ENCODE results near the gene TPM3.
"Not testable (repeated sequence)": the region's sequence is repeated elsewhere in the genome, so short reads cannot be mapped to it uniquely, and the experiment has no call there.

TPM3 gene

DNA sequence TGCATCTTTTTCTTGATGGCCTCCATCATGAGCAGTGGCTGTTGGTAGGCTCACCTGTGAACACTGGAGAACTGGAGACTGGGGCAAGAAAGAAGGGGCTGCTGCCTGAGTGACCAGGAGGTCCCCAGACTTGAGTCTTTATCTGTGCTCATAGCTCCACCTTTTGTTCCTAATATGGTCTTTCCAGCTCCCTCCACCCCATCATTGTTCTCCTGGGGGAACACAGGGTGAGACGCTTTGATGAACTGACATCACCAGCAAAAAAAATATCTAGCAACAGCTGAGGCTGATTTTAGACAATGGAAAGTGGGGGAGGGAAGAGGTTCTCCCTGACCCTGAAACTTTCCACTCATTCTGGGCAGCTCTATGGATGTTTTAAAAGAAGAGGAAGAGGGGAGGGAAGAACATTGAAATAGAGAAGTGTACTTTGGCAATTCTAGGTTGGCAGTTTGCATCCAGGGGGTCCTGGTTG lies at the start of gene TPM3:
TSS of gene TPM3 (minus strand) at position 111 of the 472 bp plus-strand sequence. CDS start at position 29, 82 bp downstream.
- in situ Hi-C loops (cut with HindIII; ENCODE audit: low sequenced_read_pairs) = no loop called here

DNA sequence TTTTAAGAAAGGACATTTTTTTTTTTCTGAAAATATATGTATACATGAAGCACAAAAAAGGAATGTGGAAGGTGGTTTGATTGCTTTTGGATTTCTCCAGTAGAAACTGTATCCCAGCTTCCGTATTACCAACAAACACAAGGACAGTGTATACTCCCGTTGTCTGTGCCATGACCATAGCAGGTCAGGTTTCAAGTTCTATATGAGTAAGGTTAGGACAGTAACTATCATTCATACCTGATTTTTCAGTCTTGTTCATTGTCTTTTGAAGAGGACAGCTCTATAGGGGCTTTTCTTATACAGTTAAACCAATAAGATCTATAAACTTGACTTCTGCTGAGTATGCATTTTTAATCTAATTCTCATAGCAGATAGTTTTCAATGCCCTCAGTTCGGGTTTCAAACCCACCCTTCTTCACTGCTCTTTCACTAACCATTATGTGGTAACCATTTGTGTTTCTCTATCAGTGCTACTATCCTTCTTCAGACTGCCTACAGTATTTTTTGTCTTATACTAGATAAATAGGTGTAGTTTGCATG lies 48.5 kb upstream of the TPM3 start:
- in situ Hi-C loops (cut with HindIII; ENCODE audit: low sequenced_read_pairs) = no loop called here

DNA sequence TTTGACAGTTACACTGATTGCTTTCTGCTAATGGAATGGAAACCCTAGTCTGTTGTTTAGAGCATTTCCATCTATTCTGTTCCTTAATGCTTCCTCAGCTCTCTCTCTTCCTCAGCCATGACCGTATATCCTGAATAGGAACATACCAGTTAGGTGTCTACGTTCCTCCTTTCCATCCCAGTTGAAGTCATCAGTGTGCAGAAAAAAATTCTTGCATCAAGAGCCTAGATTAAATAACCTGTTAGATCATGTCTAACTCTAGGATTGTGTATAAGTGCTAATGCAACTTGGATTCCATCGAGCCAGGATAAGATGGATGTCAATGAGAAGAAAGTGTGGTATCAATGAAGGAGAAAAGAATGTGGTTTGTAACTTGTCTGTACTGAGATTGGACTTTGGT lies 47.6 kb upstream of the TPM3 start:
- in situ Hi-C loops (cut with HindIII; ENCODE audit: low sequenced_read_pairs) = no loop called here

DNA sequence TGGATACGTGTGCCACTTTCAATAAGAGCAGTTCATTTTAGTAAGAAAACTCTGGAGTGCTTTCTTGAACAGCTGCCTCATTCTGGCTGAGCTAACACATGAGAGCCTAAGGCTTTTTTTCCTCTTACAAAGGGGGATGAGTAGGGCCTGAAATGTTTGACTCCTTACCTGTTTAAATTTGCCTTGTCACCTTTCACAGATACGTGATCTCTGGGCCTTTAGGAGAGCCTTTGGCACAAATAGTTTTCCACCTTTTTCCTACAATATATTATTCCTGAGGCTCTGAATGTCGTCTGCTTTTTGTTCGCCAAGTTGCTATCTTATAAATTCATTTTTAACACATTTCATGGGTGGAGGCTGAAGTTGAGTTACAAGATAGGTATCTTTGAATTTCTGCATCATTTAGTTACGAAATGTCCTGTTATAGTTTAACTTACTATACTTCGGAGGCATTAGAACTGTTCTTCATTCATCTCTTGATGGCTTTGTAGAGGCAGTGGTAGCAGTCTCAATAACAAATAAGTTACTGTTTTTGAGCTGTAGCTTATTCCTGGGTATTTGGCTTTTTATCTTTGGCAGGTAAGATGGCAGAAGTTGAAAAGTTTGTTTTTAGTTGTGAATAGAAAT lies 46.1 kb upstream of the TPM3 start:
- in situ Hi-C loops (cut with HindIII; ENCODE audit: low sequenced_read_pairs) = no loop called here

DNA sequence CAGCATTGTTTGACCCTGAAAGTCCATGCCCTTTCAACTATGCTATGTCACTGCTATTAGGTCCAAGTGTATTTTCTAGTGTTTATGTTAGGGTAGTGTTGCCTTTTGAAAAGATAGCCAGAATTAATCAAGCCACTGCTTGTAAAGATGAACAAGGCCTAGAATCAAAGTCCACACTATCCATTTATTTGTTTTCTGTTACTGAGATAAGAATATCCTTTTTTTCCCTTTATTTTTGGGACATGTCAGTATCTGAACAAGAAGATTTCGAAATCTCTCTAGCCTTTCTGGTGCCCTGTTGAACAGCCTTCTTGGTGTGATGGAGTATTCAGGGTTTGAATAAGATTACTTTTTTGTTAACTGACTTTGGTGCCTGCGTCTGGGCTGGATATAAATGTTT lies 45.5 kb upstream of the TPM3 start:
- in situ Hi-C loops (cut with HindIII; ENCODE audit: low sequenced_read_pairs) = no loop called here

DNA sequence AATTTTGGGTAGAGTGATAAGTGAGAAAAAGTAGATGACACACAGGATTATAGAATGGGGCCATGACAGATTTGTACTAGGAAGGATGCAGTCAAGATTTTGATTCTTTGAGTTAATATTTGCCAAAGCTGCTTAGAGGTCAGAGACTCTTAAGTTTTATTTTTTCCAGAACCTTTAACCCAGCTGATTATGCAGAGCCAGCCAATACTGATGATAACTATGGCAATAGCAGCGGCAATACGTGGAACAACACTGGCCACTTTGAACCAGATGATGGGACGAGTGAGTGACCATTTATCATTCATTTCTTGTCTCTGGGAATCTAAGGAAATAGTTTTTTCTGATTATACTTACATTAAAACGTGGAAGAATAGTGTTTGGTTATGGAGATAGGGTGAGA lies 45.0 kb upstream of the TPM3 start:
- in situ Hi-C loops (cut with HindIII; ENCODE audit: low sequenced_read_pairs) = no loop called here

DNA sequence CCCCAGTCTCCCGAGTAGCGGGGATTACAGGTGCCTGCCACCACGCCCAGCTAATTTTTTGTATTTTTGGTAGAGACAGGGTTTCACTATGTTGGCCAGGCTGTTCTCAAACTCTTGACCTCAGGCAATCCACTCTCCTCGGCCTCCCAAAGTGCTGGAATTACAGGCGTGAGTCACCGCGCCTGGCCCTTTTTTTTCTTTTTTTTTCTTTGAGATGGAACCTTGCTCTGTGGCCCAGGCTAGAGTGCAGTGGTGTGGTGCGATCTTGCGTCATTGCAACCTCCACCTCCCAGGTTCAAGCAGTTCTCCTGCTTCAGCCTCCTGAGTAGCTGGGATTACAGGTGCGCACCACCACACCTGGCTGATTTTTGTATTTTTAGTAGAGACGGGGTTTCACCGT lies 41.2 kb upstream of the TPM3 start:
- in situ Hi-C loops (cut with HindIII; ENCODE audit: low sequenced_read_pairs) = not testable (repeated sequence)

DNA sequence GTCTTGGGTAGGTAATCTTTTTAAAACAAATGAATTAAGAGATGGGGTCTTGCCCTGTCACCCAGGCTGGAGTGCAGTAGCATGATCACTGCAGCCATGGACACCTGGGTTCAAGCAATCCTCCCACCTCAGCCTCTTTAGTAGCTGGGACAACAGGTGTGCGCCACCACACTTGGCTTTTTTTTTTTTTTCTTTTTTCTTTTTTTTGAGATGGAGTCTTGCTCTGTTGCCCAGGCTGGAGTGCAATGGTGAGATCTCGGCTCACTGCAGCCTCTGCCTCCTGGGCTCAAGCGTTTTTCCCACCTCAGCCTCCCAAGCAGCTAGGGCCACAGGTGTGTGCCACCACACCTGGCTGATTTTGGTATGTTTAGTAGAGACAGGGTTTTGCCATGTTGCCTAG lies 39.2 kb upstream of the TPM3 start:
- in situ Hi-C loops (cut with HindIII; ENCODE audit: low sequenced_read_pairs) = not testable (repeated sequence)

DNA sequence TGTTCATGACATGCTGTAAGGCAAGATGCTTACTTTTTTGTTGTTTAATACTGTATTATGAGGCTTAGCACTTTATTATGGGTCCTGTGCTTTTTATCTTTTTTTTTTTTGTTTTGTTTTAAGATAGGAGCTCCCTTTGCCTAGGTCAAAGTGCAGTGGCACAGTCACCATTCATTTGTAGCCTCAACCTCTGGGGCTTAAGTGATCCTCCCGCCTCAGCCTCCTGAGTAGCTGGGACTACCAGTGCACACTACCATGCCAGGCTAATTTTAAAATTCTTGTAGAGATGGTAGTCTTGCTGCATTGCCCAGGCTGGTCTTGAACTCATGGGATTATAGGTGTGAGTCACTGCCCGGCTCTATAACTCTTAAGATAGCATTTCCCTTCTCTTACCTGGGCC lies 33.5 kb upstream of the TPM3 start:
- in situ Hi-C loops (cut with HindIII; ENCODE audit: low sequenced_read_pairs) = no loop called here

DNA sequence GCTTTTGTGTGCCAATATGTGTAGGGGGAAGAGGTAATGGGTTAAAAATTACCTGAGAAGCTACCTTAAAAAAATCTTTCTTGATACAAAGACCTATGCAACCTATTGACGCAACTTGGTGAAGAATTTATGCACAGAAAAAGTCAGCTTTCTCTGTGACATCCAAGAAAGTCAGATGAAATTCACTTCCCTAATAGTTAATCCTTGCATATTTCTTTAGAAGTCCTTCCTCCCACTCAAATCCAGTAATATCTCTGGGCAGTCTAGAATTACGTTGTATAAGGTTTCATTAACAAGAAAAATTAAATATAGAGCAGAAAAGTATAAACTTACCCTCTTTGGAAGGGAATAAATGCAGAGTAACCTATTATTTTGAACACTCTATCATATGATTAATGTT lies 31.7 kb upstream of the TPM3 start:
- in situ Hi-C loops (cut with HindIII; ENCODE audit: low sequenced_read_pairs) = no loop called here

DNA sequence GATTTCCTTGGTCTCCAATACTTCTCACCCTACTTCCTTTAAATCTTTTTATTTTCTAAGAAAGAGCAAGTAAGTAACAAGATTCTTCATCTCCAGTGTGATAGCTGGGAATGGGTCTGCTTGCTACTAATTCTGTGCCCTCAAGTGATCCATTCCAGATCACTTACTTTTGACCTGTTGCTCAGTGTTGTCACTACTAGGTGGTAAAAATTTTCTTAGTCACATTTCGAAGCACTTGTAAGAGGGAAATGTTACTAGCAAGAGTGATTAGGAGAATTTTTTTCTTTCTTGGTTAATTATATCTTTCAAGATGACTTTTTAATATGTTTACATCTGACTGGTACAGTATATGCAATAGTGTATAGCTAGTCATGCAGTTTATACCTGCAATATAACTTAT lies 31.0 kb upstream of the TPM3 start:
- in situ Hi-C loops (cut with HindIII; ENCODE audit: low sequenced_read_pairs) = no loop called here

DNA sequence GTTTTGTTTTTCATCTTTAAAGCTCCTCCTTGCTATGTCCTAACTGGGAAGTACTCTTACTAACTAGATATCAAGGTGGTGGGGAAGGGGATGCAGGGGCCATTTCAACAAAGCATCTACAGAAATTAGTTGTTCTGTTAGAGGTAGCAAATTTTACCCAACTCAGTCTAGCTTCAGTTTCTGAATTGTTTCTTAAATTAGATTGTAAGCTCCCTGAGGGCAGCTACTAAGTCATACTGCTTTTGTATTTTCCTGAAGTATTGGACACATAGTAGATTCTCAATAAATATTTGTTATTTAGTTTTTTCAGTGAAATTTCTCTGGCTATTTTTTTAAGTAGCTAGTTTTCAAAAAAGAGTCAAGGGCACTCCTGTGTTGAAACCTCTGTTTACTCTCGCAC lies 30.6 kb upstream of the TPM3 start:
- in situ Hi-C loops (cut with HindIII; ENCODE audit: low sequenced_read_pairs) = no loop called here

DNA sequence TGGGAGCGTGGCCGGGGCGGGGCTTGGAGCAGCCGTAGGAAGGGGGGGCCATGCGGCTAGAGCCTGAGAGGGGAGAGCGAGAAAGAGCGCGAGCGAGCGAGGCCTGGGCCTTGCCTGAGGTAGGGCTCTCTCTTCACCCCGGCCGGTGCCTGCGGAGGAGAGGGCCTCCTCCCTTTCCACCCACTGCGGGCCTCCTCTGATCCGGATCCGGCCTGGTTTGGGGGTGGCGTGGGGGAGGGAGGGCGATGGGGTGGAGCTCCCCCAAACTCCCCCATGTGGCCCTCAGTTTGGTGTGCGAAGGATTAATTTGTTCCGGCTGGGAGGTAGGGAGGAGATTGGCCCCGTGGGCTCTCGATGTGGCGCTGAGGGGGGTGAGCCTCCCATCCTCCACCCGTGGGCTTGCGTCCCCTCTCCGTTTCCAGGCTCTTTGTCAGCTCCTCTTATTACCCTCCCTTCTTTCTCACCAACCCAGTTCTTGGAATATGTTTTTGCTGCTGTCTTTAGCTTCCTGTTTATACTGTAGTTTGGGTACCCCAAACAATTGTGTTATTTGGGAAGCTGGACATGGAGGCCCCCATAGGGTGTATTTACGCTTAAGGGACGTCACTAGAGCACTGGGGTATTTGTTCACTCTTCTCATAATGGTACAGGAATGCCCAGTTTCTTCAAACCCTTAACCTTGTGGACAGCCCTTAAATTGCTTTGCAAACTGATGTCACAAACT lies 29.5 kb upstream of the TPM3 start:
- in situ Hi-C loops (cut with HindIII; ENCODE audit: low sequenced_read_pairs) = no loop called here

DNA sequence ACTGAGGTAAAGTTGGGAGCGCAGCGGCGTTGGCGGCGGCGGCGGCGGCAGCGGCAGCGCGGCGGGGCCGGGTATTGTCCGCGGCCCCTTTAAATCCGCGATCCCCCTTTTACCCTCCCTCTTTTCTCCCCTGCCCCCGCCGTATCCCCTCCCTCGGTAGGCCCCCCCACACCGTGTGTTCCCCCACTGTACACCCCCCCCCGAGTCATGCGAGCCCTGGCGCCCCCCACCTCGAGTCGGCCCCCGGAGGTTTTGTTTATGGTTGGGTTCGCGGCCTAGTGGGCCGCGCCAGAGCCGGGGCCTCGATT lies 29.0 kb upstream of the TPM3 start:
- in situ Hi-C loops (cut with HindIII; ENCODE audit: low sequenced_read_pairs) = no loop called here

DNA sequence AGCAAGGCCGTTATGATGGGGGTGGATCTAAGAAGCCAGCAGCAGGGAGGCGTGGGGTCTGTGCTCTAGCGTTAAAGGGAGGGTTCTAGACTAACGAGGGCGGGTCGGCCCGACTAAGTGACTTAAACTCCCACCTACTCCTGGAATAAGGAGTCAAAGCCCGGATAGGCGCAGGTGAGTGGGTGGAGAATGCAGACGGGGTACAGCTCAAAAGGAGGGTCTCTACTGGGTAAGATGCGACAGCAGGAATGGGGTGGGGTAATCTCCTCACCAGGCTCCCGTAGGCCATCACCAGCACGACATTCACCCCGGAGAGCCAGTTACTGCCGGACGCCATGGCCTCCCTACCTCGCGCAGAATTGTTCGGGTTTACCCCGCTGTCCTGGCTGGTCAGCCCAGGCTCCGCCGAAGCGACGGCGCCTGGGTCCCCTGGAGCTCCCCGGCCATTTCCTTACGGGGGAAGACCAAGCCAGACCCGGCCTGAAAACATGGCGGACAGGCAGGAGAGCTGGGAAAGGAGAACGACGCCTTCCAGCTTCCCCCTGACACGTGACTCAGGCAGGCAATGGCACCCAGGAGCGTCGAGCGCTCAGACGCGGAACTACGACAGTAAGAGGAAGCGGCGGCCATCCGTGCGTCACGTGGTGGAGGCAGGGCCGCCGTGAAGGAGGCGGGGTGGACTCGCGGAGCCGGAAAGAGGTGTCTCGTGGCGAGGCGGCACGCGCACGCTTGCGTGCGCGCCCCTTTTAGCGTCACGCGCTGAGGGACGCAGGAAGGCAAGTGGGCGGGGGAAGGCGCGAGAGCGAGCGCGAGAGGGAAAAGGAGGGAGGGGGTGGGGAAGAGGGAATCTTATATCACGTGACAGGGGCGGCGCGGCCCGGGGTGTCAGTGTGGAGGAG lies 28.4 kb upstream of the TPM3 start, which contains the start of gene UBAP2L:
TSS of gene UBAP2L (plus strand) at position 885 of the 899 bp plus-strand sequence. CDS start 4,169 bp downstream, outside the sequence.
- in situ Hi-C loops (cut with HindIII; ENCODE audit: low sequenced_read_pairs) = no loop called here

DNA sequence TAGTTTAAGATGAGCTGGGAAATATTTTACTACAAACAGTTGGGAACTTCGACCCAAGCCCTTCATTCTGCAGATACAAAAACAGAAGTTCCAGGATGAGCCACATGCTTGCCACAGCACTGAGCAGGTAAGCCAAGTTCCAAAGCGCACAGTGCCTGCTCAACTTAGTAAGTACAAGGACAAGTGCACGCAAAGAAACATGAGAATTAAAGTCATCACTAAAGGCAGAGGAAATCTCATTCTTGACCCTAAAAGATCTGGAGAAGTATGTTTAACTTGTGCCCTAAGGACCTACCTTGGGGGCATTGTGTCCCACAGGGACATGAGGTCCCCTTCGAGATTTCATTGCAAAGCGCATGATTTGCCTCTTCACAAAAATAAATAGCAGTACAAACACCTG lies 27.6 kb upstream of the TPM3 start:
- in situ Hi-C loops (cut with HindIII; ENCODE audit: low sequenced_read_pairs) = no loop called here

DNA sequence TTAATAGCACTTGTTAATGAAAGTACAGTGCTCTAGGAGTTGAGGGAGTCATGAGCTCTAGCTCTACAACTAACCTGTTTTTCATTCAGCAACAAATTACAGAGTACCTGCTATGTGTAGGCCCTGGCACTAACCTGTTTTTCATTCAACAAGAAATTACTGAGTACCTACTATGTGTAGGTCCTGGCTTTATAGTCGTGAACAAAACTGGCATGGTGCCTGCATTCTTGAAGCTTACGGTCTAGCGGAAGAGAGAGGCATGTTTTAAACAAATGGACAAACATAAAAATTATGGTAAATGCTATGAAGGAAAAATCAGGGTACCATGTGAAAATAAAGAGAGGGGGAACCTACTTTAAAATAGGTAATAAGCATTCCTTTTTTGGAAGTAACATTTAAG lies 26.6 kb upstream of the TPM3 start:
- in situ Hi-C loops (cut with HindIII; ENCODE audit: low sequenced_read_pairs) = no loop called here

DNA sequence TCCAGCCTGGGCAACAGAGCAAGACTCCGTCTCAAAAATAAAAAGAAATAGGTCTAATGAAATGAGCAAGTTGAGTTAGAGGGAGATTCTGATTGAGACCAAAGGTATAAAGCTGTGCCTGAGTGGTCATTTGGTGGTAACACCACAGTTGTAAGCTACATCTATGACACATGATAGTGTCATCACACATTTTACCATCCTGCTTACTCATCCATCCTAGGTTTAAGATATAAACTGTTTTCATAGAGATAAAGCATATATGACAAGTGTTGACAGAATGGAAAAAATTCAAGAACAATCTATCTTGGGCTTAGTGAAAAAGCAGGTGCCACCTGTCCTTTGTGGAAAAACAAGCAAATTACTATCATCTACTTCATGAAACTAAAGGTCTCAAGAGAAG lies 21.4 kb upstream of the TPM3 start:
- in situ Hi-C loops (cut with HindIII; ENCODE audit: low sequenced_read_pairs) = no loop called here

DNA sequence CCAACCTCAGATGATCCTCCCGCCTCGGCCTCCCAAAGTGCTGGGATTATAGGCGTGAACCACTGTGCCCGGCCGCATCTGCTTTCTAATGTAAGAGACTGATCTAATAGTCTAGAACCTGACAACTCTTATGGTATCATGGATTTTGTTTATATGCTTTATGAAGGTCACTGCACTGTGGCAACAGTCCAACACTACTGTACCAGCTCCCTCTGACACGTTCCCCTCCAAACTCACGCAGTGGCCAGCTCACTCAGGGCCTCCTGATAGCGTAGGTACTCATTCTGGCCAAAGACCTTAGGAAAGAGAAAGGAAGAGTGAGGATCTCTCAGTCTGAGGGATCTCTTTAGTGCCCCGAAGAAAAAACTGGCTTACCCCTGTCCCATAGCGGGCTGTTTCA lies 20.2 kb upstream of the TPM3 start:
- in situ Hi-C loops (cut with HindIII; ENCODE audit: low sequenced_read_pairs) = no loop called here

DNA sequence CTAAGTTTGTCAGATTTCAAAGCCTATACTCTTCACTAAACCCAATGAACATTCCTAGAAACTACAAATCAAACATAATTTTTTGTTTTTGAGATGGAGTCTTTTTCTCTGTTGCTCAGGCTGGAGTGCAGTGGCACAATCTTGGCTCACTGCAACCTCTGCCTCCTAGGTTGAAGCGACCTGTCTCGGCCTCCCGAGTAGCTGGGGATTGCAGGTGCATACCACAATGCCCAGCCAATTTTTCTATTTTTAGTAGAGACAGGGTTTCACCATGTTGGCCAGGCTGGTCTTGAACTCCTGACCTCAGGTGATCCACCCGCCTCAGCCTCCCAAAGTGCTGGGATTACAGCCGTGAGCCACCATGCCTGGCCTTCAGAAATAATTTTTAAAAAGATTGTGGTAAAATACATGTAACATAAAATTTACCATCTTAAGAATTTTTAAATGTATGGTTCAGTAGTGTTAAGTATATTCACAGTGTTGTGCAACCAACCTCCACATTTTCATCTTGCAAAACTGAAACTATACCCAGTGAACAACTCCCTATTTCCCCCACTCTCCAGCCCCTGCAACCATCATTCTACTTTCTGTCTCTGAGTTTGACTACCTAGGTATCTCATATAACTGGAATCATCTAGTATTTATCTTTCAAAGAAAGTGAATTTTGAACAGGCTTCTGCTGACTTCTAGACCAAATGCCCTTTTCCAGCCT lies 16.9 kb upstream of the TPM3 start:
- in situ Hi-C loops (cut with HindIII; ENCODE audit: low sequenced_read_pairs) = no loop called here

DNA sequence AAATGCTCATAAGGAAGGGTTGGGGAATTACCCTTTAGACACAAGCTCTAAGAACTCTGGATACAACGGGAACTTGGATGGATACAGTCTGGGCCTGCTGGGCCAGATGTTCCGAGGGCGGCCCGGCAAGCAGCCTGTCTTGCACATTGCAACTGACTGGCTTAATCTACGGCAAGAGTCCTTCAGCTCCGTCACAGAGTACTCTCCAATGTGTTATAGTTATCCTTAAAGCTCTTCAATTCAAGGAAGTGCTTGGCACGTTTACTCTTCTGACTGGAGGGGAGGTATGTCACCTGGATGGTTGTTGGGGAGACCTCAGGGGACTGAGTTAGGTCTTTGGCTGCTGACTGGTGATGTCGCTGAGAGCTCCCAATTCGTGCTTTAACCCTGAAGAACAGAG lies 15.4 kb upstream of the TPM3 start:
- in situ Hi-C loops (cut with HindIII; ENCODE audit: low sequenced_read_pairs) = no loop called here

Measured in DLD1 (cell line).